NCI-H2029 treated with DMSO at 0.1 percent for 48 hours (cell line): ENCODE data around the gene PCSK2.

Experiments
- DNase-seq: peaks from one replicate; lab custom pipeline; 2025; lab: John Stamatoyannopoulos, UW

The PCSK2 gene

GRCh38 chr20:17479063-17479657, 252.3 kb downstream of the PCSK2 start:
- no peak for DNase-seq

GRCh38 chr20:17480696-17481095, 253.9 kb downstream of the PCSK2 start:
- DNase-seq: no peak

GRCh38 chr20:17481661-17482060, 254.8 kb downstream of the PCSK2 start:
- no peak for DNase-seq

GRCh38 chr20:17482536-17482935, 255.7 kb downstream of the PCSK2 start:
- no peak for DNase-seq

- DNase-seq: no peak
Observed at GRCh38 chr20:17485017-17485416, 258.2 kb downstream of the PCSK2 start.

GRCh38 chr20:17488916-17489600, 262.2 kb downstream of the PCSK2 start:
- no peak for DNase-seq

GRCh38 chr20:17490501-17490900, 263.7 kb downstream of the PCSK2 start:
- no peak for DNase-seq

GRCh38 chr20:17491041-17491440, 264.2 kb downstream of the PCSK2 start:
- DNase-seq: no peak

- no peak for DNase-seq
Observed at GRCh38 chr20:17491488-17491887, 264.6 kb downstream of the PCSK2 start.

GRCh38 chr20:17493173-17493572, 266.3 kb downstream of the PCSK2 start:
- DNase-seq: no peak

GRCh38 chr20:17494201-17494600, 267.4 kb downstream of the PCSK2 start:
- DNase-seq: no peak

GRCh38 chr20:17495826-17496225, 269.0 kb downstream of the PCSK2 start:
- DNase-seq: no peak

GRCh38 chr20:17497821-17498580, 271.2 kb downstream of the PCSK2 start:
- DNase-seq: peak; percentile 54

- no peak for DNase-seq
Observed at GRCh38 chr20:17498641-17499040, 271.8 kb downstream of the PCSK2 start.

GRCh38 chr20:17499041-17499440, 272.2 kb downstream of the PCSK2 start:
- no peak for DNase-seq

- no peak for DNase-seq
Observed at GRCh38 chr20:17500271-17500670, 273.4 kb downstream of the PCSK2 start.

- no peak for DNase-seq
Observed at GRCh38 chr20:17500826-17501225, 274.0 kb downstream of the PCSK2 start.

GRCh38 chr20:17501701-17502100, 274.9 kb downstream of the PCSK2 start:
- DNase-seq: no peak

- DNase-seq: no peak
Observed at GRCh38 chr20:17502105-17502504, 275.3 kb downstream of the PCSK2 start.

- DNase-seq: no peak
Observed at GRCh38 chr20:17503301-17504065, 276.6 kb downstream of the PCSK2 start.

- DNase-seq: no peak
Observed at GRCh38 chr20:17504066-17504897, 277.4 kb downstream of the PCSK2 start.
